ENCODE data around the gene FAM83B.
"Not testable (repeated sequence)": the region's sequence is repeated elsewhere in the genome, so short reads cannot be mapped to it uniquely, and the experiment has no call there.

The FAM83B gene

DNA sequence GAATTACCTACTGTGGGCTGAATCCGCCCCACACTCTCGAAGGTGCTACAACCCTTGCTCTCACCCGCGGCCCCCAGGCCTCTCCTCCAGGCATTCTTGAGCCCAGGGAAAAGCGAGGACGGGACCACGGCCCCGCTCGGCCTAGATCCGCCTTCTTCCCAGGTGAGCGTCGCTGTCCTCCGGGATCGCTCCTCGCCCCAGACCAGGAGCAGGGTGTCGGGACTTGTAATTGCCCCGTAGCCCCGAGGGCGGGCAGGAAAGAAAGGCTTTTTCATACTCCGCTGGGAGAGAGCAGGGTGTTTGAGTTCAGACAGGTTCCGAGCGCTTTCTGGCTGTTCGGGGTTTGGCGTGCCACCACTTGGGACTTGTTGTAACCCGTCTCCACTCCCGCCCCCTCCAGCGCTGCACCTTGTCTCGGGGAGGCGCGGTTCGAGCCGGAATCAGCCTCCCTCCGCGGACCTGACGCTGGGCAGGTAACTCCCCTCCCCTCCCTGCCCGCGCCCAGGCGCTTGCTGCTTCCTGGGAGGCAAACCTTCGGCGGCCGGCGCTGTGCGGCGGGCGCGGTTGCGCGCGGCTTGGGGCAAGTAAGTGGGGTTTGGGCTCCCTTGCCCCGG is at the start of gene FAM83B:
FAM83B (plus strand) TSS at position 529 of the 614 bp plus-strand sequence. CDS start 23,476 bp downstream, outside the sequence.
- DNase-seq, result no peak

DNA sequence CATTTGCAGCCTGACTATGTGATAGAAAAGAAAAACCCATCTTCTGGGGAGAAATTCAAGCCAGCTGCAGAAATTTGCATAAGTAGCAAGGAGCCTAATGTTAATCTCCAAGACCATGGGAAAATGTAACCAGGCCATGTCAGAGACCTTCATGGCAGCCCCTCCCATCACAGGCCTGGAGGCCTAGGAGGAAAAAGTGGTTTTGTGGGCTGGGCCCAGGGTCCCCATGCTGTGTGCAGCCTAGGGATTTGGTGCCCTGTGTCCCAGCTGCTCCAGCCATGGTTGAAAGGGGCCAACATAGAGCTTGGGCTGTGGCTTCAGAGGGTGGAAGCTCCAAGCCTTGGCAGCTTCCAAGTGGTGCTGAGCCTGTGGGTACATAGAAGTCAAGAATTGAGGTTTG is 49.7 kb upstream of the FAM83B start:
- not testable (repeated sequence) for DNase-seq

DNA sequence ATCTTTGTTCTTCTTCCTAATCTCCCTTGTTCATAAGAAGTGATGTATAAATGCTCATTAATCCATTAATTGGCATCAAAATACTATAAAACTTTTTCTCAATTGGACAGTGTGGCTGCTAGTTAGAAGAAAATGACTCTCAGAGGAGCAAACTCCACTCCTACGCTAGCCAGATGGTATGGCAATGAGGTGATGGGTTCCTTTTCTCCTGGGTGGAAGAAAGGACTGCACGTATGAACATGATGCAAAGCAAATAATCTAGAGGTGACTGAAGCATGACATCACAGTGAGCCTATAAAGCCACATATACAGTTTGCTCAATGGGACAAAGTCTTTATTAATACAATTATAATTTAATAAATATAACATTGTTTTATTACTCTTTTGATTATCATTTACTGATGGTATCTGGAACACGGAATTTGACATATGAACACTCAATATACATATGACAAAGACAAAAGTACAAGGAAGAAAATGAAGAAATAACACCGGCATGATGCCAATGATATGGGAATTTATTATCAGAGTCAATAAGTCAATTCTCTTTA is 46.4 kb upstream of the FAM83B start:
- no peak for DNase-seq

DNA sequence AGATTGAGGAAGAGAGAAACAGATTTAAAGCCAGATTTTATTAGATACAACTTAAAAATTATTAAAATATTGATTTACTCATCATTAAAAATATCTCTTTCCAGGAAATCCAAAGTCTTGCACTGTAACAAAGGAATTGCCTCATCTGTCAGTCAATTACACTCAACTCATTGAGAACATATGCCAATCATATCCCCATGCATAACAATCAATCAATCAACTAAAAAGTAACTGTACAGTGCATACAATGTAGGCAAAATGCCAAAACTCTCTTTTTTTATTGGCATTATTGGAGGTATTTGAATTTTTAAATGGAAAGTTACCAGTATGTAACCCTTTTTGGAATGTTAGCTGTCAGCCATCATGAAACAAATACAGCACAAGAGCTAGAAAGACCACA is 45.3 kb upstream of the FAM83B start:
- no peak for DNase-seq

GRCh38 chr6:54801669-54802068 is 44.9 kb upstream of the FAM83B start:
- DNase-seq, result no peak

DNA sequence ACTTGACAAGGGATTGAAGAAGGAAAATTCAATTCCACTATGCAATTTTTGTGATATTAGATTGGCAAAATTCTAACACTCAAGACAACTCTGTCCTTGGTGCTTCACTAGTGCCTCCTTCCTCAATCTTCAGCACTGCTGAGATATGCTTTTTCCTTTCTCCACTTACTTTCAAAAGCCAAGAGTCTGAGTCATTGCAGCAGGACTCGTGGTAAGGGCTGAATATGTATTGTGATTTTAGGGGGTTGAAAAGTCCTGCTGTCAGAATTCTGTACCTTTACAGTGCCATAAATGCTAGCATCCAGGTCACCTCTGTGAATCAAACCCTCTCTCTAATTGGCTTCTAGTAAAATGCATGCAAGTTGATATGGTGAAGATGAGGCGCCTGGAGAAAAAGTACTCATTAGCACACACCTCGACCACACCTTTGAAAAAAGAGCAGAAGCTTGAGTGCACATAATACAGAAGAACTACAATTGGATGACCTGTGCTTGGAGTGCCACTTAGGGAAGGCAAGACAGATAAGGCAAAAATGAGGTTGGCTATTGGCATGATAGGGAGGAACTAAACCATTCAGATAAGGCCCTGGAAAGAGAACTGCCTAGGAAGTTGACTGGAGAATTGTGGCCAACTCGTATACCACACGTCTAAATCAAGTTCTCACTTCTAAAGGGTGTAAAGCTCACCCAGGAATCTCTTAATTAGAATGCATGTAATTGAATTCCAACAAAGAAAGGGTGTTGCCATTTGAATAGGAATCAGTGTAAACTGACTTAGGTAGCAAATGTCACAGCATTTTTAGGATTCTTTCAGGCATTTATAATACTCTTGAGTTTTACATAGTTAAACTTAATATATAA is 43.6 kb upstream of the FAM83B start:
- no peak for DNase-seq

DNA sequence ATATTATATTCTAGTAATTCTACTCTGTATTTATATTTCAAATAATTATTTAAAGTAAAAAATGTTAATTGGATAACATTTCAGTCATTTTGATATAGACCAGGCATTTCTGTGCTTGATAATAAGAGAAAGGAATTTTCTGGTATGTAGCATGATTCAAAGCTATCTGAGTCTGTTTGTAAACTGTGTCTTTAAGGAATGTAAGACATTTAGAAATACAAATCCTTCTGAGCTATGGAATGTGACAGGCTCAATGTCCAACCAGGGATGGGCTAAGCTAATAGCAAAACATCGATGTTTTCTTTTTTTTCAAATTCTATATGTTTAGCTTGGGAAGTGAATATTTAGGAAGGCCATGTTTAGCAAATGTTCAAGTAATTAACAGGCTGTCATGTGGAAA is 41.5 kb upstream of the FAM83B start:
- no peak for DNase-seq

GRCh38 chr6:54810147-54810546 is 36.4 kb upstream of the FAM83B start:
- no peak for DNase-seq

DNA sequence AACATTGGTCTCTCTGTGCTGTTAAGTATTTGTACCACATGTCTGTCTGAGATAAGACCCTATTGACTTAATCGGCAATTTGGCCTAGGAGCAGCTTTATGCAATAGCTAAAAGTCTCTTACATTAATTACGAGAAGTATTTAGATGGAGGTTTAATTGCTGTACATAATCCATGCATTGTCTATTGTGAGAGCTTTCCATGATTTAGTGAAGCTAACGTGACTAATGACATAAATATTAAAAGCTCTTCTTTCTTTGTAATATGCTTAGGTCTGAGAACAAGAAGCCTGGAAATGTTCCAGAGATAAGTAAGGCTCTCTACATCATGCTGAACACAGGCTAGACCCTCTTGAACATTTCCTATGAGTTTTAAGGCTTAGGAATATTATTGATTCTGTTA is 32.7 kb upstream of the FAM83B start:
- DNase-seq, result no peak

DNA sequence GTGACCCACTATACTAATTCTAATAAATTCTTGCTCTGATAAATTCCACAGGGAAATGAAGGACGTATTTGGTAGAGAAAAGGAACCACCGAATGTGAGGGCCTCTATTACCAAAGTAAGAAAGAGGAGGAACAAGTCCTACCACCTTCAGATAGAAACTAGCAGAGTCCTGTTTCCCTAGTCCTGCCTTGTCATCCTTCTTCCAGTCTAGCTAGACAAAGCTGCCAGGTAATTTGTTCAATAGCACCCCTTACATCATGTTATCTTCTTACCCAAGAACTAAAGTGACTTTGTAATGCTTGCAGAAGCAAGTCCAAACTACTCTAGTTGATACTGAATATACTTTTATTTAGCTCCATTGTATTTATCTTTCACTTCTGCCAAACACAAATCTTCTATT is 29.3 kb upstream of the FAM83B start:
- DNase-seq, result no peak

- DNase-seq, result no peak
These were observed 28.7 kb upstream of the FAM83B start for GRCh38 chr6:54817834-54818233.

- not testable (repeated sequence) for DNase-seq
These were observed 22.3 kb upstream of the FAM83B start for GRCh38 chr6:54824225-54824624.

GRCh38 chr6:54827010-54827409 is 19.6 kb upstream of the FAM83B start:
- DNase-seq, result no peak

DNA sequence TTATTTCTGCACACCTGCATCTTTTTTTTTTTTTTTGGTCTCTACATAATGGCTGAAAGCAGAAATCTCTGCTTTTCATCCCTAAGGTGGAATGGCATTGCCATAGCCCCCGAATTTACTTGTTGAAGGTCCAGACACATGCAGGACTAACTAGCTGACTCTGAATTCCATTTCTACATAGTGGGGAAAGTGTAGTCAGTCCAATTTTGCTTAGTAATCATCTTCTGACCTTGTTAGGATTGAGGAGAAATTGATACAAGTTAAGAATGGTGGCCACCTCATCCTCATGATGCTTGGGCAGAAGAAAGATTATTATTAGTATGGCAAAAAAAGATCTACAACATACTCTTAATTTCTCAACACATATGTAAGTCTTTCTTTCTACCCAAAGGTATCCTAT is 16.4 kb upstream of the FAM83B start:
- DNase-seq, result no peak

GRCh38 chr6:54835176-54835575 is 11.4 kb upstream of the FAM83B start:
- DNase-seq, result no peak

DNA sequence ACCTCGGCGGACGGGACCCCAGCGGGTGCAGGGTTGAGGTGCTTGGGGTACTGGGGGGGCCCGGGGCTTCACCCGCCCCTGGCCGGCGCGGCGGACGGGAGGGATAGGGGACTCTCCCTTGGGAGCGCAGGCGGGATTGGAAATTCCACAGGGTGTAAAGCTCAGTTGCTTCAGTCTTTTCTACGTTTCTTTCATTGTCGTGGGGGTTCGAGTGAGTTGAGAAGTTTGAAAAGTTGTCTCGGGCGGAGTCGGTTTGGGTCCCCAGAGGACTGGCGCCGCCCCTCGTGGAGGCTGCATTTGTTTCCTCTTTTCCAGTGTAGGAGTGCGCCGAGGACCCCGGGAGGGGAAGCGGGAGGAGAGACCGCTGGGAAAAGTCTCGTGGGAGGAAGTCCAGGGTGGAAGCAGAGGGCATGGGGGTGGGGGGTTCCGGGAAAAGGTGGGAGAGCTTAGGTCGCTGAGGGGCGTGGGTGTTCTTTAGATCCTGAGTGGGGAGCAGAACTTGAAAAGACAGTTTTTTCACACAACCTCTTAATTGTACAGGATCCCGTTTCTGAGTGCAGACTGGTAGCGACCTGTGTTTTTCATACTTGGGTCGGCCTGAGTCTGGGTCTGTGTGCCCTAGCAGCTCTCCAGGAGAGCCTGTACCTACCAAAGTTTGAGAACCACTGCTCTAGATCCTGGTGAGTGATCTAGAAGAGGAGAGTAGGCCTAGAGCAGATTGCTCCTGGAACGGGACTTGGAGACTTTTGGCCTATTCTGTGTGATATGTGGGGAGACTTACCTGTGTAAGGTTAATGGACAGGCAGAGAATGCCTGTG is 495 bp downstream of the FAM83B start:
- no peak for DNase-seq

DNA sequence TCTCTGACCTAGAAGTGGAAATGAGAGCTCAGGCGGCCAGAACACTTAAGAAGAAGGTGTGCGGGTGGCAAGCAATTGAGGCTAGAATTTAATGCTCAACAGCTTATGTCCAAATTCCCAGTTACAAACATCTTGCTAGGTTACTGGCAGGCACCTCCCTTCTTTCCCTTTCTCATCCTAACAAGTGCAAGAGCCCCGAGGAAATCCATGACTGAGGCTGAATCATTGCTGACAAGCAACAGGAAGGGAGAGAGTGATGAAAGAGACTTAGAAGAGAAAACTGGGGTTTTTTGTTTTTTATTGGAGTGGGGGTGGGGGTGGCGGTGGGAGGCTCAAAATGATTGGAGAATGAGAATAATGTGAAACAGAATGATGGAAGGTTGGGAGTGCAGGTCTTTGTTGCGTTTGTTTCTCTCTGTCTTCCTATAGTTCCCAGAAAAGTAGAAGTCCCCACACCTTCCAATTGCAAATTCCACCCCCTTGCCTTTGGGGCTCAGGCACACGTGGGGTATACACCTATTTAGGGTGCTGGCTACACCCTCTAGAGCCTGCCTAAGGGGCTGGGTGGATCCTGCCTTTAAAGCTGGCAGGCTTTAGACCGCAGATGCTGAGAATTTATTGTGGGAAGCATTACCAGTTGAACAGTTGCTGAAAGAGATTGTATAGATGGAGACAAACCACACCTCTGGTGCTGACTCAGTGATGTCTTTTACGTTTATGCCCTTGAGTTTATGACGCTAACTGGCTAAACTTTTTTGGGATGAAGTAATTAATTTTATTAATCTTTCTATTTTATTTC is 1.4 kb downstream of the FAM83B start:
- DNase-seq, result no peak

GRCh38 chr6:54850114-54850513 is 3.5 kb downstream of the FAM83B start:
- DNase-seq, result no peak

GRCh38 chr6:54856129-54856528 is 9.6 kb downstream of the FAM83B start:
- DNase-seq, result no peak

- DNase-seq, result no peak
These were observed 13.6 kb downstream of the FAM83B start for GRCh38 chr6:54860132-54860531.

DNA sequence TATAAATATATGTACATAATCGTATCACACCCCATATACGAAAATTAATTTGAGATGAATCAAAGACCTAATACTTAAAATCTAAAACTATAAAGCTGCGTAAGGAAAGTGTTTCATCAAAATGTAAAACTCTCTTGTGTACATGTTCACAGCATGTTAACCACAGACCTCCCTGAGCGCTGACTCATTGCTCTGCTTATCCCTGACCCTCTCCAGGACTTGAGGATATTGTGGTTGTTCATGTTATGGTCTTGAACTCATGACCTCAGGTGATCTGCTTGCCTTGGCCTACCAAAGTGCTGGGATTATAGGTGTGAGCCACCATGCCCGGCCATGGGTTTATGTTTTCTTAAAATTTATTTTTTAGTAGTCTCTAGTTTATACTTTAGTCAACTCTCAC is 14.2 kb downstream of the FAM83B start:
- DNase-seq, result no peak

- DNase-seq, result no peak
These were observed 15.5 kb downstream of the FAM83B start for GRCh38 chr6:54861905-54862616.
